Colonic mucosa (tissue), 4 donors: Measurements from ENCODE around the gene SNAP47. TPM values are rescaled to one million over a fixed set of nuclear protein-coding genes. Genes with fewer than 3 reads are reported as not detected.

Experiments used
- DNase-seq: peaks from one replicate; pipeline ENCODE4 v3.0.0-alpha.2; 2020
- H3K27ac ChIP-seq: fragments of 200-600 bp; one replicate; pipeline ENCODE4 v1.8.0; 2021
- H3K27me3 ChIP-seq: fragments of 200-600 bp; one replicate; pipeline ENCODE4 v1.8.0; 2021
- H3K36me3 ChIP-seq: fragments of 200-600 bp; one replicate; pipeline ENCODE4 v1.8.0; 2021
- H3K4me1 ChIP-seq: fragments of 200-600 bp; one replicate; pipeline ENCODE4 v1.8.0; 2021; ENCODE audit warnings: mild to moderate bottlenecking
- H3K4me3 ChIP-seq: fragments of 200-600 bp; one replicate; pipeline ENCODE4 v1.8.0; 2021
- H3K9ac ChIP-seq, 2 donors: one replicate each; pipeline ENCODE4 v1.7.0; 2013; ENCODE audit warnings: control low read depth in 2 of 2, low read depth in 2 of 2, low read length in 2 of 2
- H3K9me3 ChIP-seq: fragments of 200-600 bp; one replicate; pipeline ENCODE4 v1.8.0; 2021
- CTCF ChIP-seq: fragments of 200-600 bp; IDR thresholded peaks from one replicate; pipeline ENCODE4 v1.8.0; 2022; ENCODE audit warnings: antibody characterized with exemption, mild to moderate bottlenecking
- intact Hi-C: fragments of 100-400 bp; cut with DNase I; formaldehyde crosslinking; loops from one replicate; pipeline ENCODE4 v1.14.1; 2022
- total RNA-seq, 2 donors: library from RNA; stranded (reverse); fragmentation: NEBNext Ultra II Directional in 1 of 2; extraction: Animal tissue kit (Norgen Biotek cat#: 25700) in 1 of 2; gene quantifications; one replicate each; pipeline ENCODE4 v1.2.1, GENCODE V29; 2021
- donor health status: healthy.
- donor health status: DM: no; HTN: no; CAD: no.
- donor health status: DM: no; HTN: no; CAD: no.

SNAP47 gene
- total RNA-seq, 2 donors from 2014 or later, result 19.0 to 28.0 TPM

GRCh38 chr1:227729881-227730629 lies 5.2 kb upstream of the SNAP47 start:
- Histone ChIP-seq H3K27ac (no peak overlapping the region), H3K4me1 (peaks cover 14% of the 10 kb centered on the region), H3K27me3 (no peaks in the 10 kb centered on the region), H3K4me3 (no peak overlapping the region), H3K36me3 (peaks cover 13% of the 10 kb centered on the region), H3K9me3 (no peaks in the 10 kb centered on the region), H3K9ac (no peak overlapping the region)
- DNase-seq, result peak; percentile 55
- TF ChIP-seq CTCF, result peak; percentile 70
- intact Hi-C loops, result loop anchor here (10.0 kb wide), 1 partner anchor 165 kb away; the partner anchor contains the start of gene ZNF678

GRCh38 chr1:227730630-227731151 lies 4.5 kb upstream of the SNAP47 start:
- Histone ChIP-seq H3K27ac (no peak overlapping the region), H3K9ac (no peak overlapping the region), H3K4me1 (peaks cover 14% of the 10 kb centered on the region), H3K36me3 (peaks cover 13% of the 10 kb centered on the region), H3K27me3 (no peaks in the 10 kb centered on the region), H3K9me3 (no peaks in the 10 kb centered on the region), H3K4me3 (no peak overlapping the region)
- no peak for DNase-seq
- no peak for TF ChIP-seq CTCF
- intact Hi-C loops, result loop anchor here (10.0 kb wide), 1 partner anchor 166 kb away; the partner anchor contains the start of gene ZNF678

- Histone ChIP-seq H3K9me3 (no peaks in the 10 kb centered on the region), H3K9ac (no peak overlapping the region), H3K36me3 (peaks cover 13% of the 10 kb centered on the region), H3K4me1 (peaks cover 14% of the 10 kb centered on the region), H3K27me3 (no peaks in the 10 kb centered on the region), H3K4me3 (no peak overlapping the region), H3K27ac (no peak overlapping the region)
- DNase-seq, result peak; percentile 17
- no peak for TF ChIP-seq CTCF
- intact Hi-C loops, result loop anchor here (10.0 kb wide), 1 partner anchor 166 kb away; the partner anchor contains the start of gene ZNF678
Measured at GRCh38 chr1:227731241-227731677, 4.0 kb upstream of the SNAP47 start.

GRCh38 chr1:227731696-227732585 lies 3.3 kb upstream of the SNAP47 start:
- Histone ChIP-seq H3K9ac (no peak overlapping the region), H3K4me1 (peaks cover 18% of the 10 kb centered on the region), H3K36me3 (peaks cover 13% of the 10 kb centered on the region), H3K9me3 (no peaks in the 10 kb centered on the region), H3K27ac (no peak overlapping the region), H3K4me3 (no peak overlapping the region), H3K27me3 (no peaks in the 10 kb centered on the region)
- intact Hi-C loops, result loop anchor here (10.0 kb wide), 1 partner anchor 167 kb away; the partner anchor contains the start of gene ZNF678
- no peak for TF ChIP-seq CTCF
- DNase-seq, result peak; percentile 14
